ENCODE measurements around the gene HLA-DOA.

HLA-DOA gene

GRCh38 chr6:33015798-33016197 is 6.4 kb upstream of the HLA-DOA start:
- no peak for DNase-seq

- peak; percentile 53 for DNase-seq
These were observed 5.6 kb upstream of the HLA-DOA start for GRCh38 chr6:33014841-33015634.

- DNase-seq = no peak
These were observed 4.2 kb upstream of the HLA-DOA start for GRCh38 chr6:33013608-33014007.

- no peak for DNase-seq
These were observed 965 bp upstream of the HLA-DOA start for GRCh38 chr6:33010356-33010755.

GRCh38 chr6:33007831-33008400 is 1.5 kb downstream of the HLA-DOA start:
- DNase-seq = no peak

- DNase-seq = no peak
These were observed 4.5 kb downstream of the HLA-DOA start for GRCh38 chr6:33004940-33005339.

- DNase-seq = no peak
These were observed 7.7 kb downstream of the HLA-DOA start for GRCh38 chr6:33001685-33002084.

GRCh38 chr6:33000055-33000454 is 9.3 kb downstream of the HLA-DOA start:
- no peak for DNase-seq

- no peak for DNase-seq
These were observed 13.9 kb downstream of the HLA-DOA start for GRCh38 chr6:32995448-32995847.

- DNase-seq = no peak
These were observed 15.9 kb downstream of the HLA-DOA start for GRCh38 chr6:32993363-32993973.

GRCh38 chr6:32991972-32992371 is 17.4 kb downstream of the HLA-DOA start:
- no peak for DNase-seq

- DNase-seq = no peak
These were observed 20.0 kb downstream of the HLA-DOA start for GRCh38 chr6:32989368-32989767.

GRCh38 chr6:32984622-32985389 is 24.6 kb downstream of the HLA-DOA start:
- peak; percentile 47 for DNase-seq

- DNase-seq = no peak
These were observed 25.3 kb downstream of the HLA-DOA start for GRCh38 chr6:32983964-32984621.

GRCh38 chr6:32983493-32983848 is 25.9 kb downstream of the HLA-DOA start:
- DNase-seq = no peak

GRCh38 chr6:32982702-32983492 is 26.5 kb downstream of the HLA-DOA start:
- no peak for DNase-seq

- DNase-seq = no peak
These were observed 27.2 kb downstream of the HLA-DOA start for GRCh38 chr6:32982084-32982701.

GRCh38 chr6:32980488-32981038 is 28.8 kb downstream of the HLA-DOA start:
- DNase-seq = no peak

- DNase-seq = no peak
These were observed 29.5 kb downstream of the HLA-DOA start for GRCh38 chr6:32979720-32980487.

GRCh38 chr6:32977953-32978324 is 31.5 kb downstream of the HLA-DOA start:
- DNase-seq = no peak

Measured in NCI-H1417 treated with DMSO at 0.1 percent for 48 hours (cell line).